ENCODE data around the gene CXCL11. TPM values are rescaled to one million over a fixed set of nuclear protein-coding genes. Genes with fewer than 3 reads are reported as not detected.
"Not testable (repeated sequence)": the region's sequence is repeated elsewhere in the genome, so short reads cannot be mapped to it uniquely, and the experiment has no call there.

The CXCL11 gene
- total RNA-seq, 1 donor from 2014 or later = not detected

- H3K36me3 Mint-ChIP-seq (ENCODE audit: low read depth) = peaks cover 4% of the 10 kb centered on the region
These were observed 23.9 kb upstream of the CXCL11 start for GRCh38 chr4:76059750-76060149.

GRCh38 chr4:76058888-76059426 is 23.1 kb upstream of the CXCL11 start:
- Mint-ChIP-seq H3K36me3 (ENCODE audit: low read depth) (peaks cover 2% of the 10 kb centered on the region), H3K4me1 (ENCODE audit: low read depth) (peaks cover 74% of the 10 kb centered on the region), H3K27ac (peak overlapping the region; percentile 74), H3K4me3 (peak overlapping the region; percentile 59), H3K9me3 (no peaks in the 10 kb centered on the region), H3K27me3 (ENCODE audit: insufficient read depth) (no peaks in the 10 kb centered on the region)
- DNase-seq (ENCODE audit: low spot score) = no peak
- intact Hi-C loops (cut with micrococcal nuclease) = loop anchor here (1.0 to 10.0 kb wide), 13 partner anchors 17 to 1803 kb away; partner anchors contain the start of genes CDKL2, MRPL1, NAAA and NUP54

More at GRCh38 chr4:76059750-76060149, 23.9 kb upstream of the CXCL11 start:
- Mint-ChIP-seq H3K27ac (peak overlapping the region; percentile 61), H3K4me3 (peak overlapping the region; percentile 43), H3K4me1 (ENCODE audit: low read depth) (peaks cover 72% of the 10 kb centered on the region), H3K27me3 (ENCODE audit: insufficient read depth) (no peaks in the 10 kb centered on the region), H3K9me3 (no peaks in the 10 kb centered on the region)
- DNase-seq (ENCODE audit: low spot score) = no peak
- intact Hi-C loops (cut with micrococcal nuclease) = loop anchor here (2.0 to 10.0 kb wide), 10 partner anchors 89 to 1803 kb away; partner anchors contain the start of genes CDKL2, MRPL1, NAAA and NUP54

- Mint-ChIP-seq H3K9me3 (no peaks in the 10 kb centered on the region), H3K27me3 (ENCODE audit: insufficient read depth) (no peaks in the 10 kb centered on the region), H3K36me3 (ENCODE audit: low read depth) (peaks cover 2% of the 10 kb centered on the region), H3K4me1 (ENCODE audit: low read depth) (peaks cover 79% of the 10 kb centered on the region), H3K4me3 (peak overlapping the region; percentile 59), H3K27ac (peak overlapping the region; percentile 74)
- DNase-seq (ENCODE audit: low spot score) = no peak
- intact Hi-C loops (cut with micrococcal nuclease) = loop anchor here (1.0 to 10.0 kb wide), 13 partner anchors 16 to 1804 kb away; partner anchors contain the start of genes CDKL2, MRPL1, NAAA and NUP54
These were observed 22.4 kb upstream of the CXCL11 start for GRCh38 chr4:76058302-76058701.

GRCh38 chr4:76055421-76055820 is 19.6 kb upstream of the CXCL11 start:
- Mint-ChIP-seq H3K27ac (peak overlapping the region; percentile 52), H3K9me3 (no peaks in the 10 kb centered on the region), H3K4me1 (ENCODE audit: low read depth) (peaks cover 61% of the 10 kb centered on the region), H3K36me3 (ENCODE audit: low read depth) (peaks cover 2% of the 10 kb centered on the region), H3K4me3 (peak overlapping the region; percentile 23), H3K27me3 (ENCODE audit: insufficient read depth) (no peaks in the 10 kb centered on the region)
- no peak for DNase-seq (ENCODE audit: low spot score)
- intact Hi-C loops (cut with micrococcal nuclease) = loop anchor here (5.0 to 10.0 kb wide), 6 partner anchors 333 to 1807 kb away; partner anchors contain the start of genes CDKL2, MRPL1, RCHY1 and THAP6

GRCh38 chr4:76055016-76055415 is 19.1 kb upstream of the CXCL11 start:
- DNase-seq (ENCODE audit: low spot score) = peak; percentile 9
- Mint-ChIP-seq H3K27ac (peak overlapping the region; percentile 52), H3K4me3 (peak overlapping the region; percentile 23), H3K9me3 (no peaks in the 10 kb centered on the region), H3K27me3 (ENCODE audit: insufficient read depth) (no peaks in the 10 kb centered on the region), H3K36me3 (ENCODE audit: low read depth) (peaks cover 2% of the 10 kb centered on the region), H3K4me1 (ENCODE audit: low read depth) (peaks cover 57% of the 10 kb centered on the region)
- intact Hi-C loops (cut with micrococcal nuclease) = loop anchor here (5.0 to 10.0 kb wide), 6 partner anchors 333 to 1807 kb away; partner anchors contain the start of genes CDKL2, MRPL1, RCHY1 and THAP6

- Mint-ChIP-seq H3K9me3 (no peaks in the 10 kb centered on the region), H3K36me3 (ENCODE audit: low read depth) (peaks cover 2% of the 10 kb centered on the region), H3K27me3 (ENCODE audit: insufficient read depth) (peaks cover under 1% of the 10 kb centered on the region), H3K4me1 (ENCODE audit: low read depth) (peaks cover 44% of the 10 kb centered on the region), H3K27ac (no peak overlapping the region), H3K4me3 (no peak overlapping the region)
- no peak for DNase-seq (ENCODE audit: low spot score)
- intact Hi-C loops (cut with micrococcal nuclease) = loop anchor here (10.0 kb wide), 2 partner anchors 399 to 539 kb away; partner anchors contain the start of genes RCHY1 and THAP6
These were observed 17.9 kb upstream of the CXCL11 start for GRCh38 chr4:76053730-76054129.

GRCh38 chr4:76050560-76051050 is 14.7 kb upstream of the CXCL11 start:
- H3K4me1 Mint-ChIP-seq (ENCODE audit: low read depth) = peaks cover 16% of the 10 kb centered on the region
- not testable (repeated sequence) for H3K9me3 Mint-ChIP-seq; H3K27me3 Mint-ChIP-seq (ENCODE audit: insufficient read depth); H3K4me3 Mint-ChIP-seq; H3K27ac Mint-ChIP-seq; H3K36me3 Mint-ChIP-seq (ENCODE audit: low read depth); DNase-seq (ENCODE audit: low spot score)
- intact Hi-C loops (cut with micrococcal nuclease) = loop anchor here (10.0 kb wide), 2 partner anchors 396 to 536 kb away; partner anchors contain the start of genes RCHY1 and THAP6

- not testable (repeated sequence) for H3K4me3 Mint-ChIP-seq; H3K4me1 Mint-ChIP-seq (ENCODE audit: low read depth); H3K36me3 Mint-ChIP-seq (ENCODE audit: low read depth); DNase-seq (ENCODE audit: low spot score); H3K27me3 Mint-ChIP-seq (ENCODE audit: insufficient read depth); H3K9me3 Mint-ChIP-seq; H3K27ac Mint-ChIP-seq
- intact Hi-C loops (cut with micrococcal nuclease) = loop anchor here (10.0 kb wide), 2 partner anchors 395 to 535 kb away; partner anchors contain the start of genes RCHY1 and THAP6
These were observed 14.1 kb upstream of the CXCL11 start for GRCh38 chr4:76049860-76050416.

GRCh38 chr4:76044686-76045085 is 8.8 kb upstream of the CXCL11 start:
- H3K36me3 Mint-ChIP-seq (ENCODE audit: low read depth); intact Hi-C loops (cut with micrococcal nuclease); H3K9me3 Mint-ChIP-seq; H3K27me3 Mint-ChIP-seq (ENCODE audit: insufficient read depth); H3K4me3 Mint-ChIP-seq; DNase-seq (ENCODE audit: low spot score); H3K27ac Mint-ChIP-seq: not testable (repeated sequence)
- peaks cover 10% of the 10 kb centered on the region for H3K4me1 Mint-ChIP-seq (ENCODE audit: low read depth)

GRCh38 chr4:76043306-76043705 is 7.4 kb upstream of the CXCL11 start:
- not testable (repeated sequence) for H3K36me3 Mint-ChIP-seq (ENCODE audit: low read depth); DNase-seq (ENCODE audit: low spot score); H3K27ac Mint-ChIP-seq

GRCh38 chr4:76042241-76042998 is 6.5 kb upstream of the CXCL11 start:
- not testable (repeated sequence) for H3K36me3 Mint-ChIP-seq (ENCODE audit: low read depth); H3K4me3 Mint-ChIP-seq; H3K27me3 Mint-ChIP-seq (ENCODE audit: insufficient read depth); DNase-seq (ENCODE audit: low spot score); H3K9me3 Mint-ChIP-seq; H3K27ac Mint-ChIP-seq
- intact Hi-C loops (cut with micrococcal nuclease) = loop anchor here (1.0 kb wide), 2 partner anchors 16 to 18 kb away; no protein-coding TSS in a partner anchor
- peaks cover 10% of the 10 kb centered on the region for H3K4me1 Mint-ChIP-seq (ENCODE audit: low read depth)

More at GRCh38 chr4:76043306-76043705, 7.4 kb upstream of the CXCL11 start:
- H3K27me3 Mint-ChIP-seq (ENCODE audit: insufficient read depth); intact Hi-C loops (cut with micrococcal nuclease); H3K4me3 Mint-ChIP-seq; H3K9me3 Mint-ChIP-seq: not testable (repeated sequence)
- peaks cover 10% of the 10 kb centered on the region for H3K4me1 Mint-ChIP-seq (ENCODE audit: low read depth)

- Mint-ChIP-seq H3K4me1 (ENCODE audit: low read depth) (peaks cover 21% of the 10 kb centered on the region), H3K27me3 (ENCODE audit: insufficient read depth) (no peaks in the 10 kb centered on the region)
- intact Hi-C loops (cut with micrococcal nuclease) = no loop called here
These were observed 985 bp upstream of the CXCL11 start for GRCh38 chr4:76036855-76037254.

More at GRCh38 chr4:76036855-76037254, 985 bp upstream of the CXCL11 start:
- DNase-seq (ENCODE audit: low spot score) = no peak
- no peak overlapping the region for H3K27ac Mint-ChIP-seq
- H3K36me3 Mint-ChIP-seq (ENCODE audit: low read depth) = no peaks in the 10 kb centered on the region
- H3K4me3 Mint-ChIP-seq = no peak overlapping the region
- H3K9me3 Mint-ChIP-seq = no peaks in the 10 kb centered on the region

Measured in activated T-helper 1 cell treated with anti-CD3 and anti-CD28 coated beads, Interleukin-12 subunit alpha, Interleukin-12 subunit beta, Interleukin-2, Interleukin-4 antibody, amounts not matched to agents 30 ng/mL and 10 ng/mL and 1 ng/mL, durations not matched to agents 14 hours and 24 hours and 36 hours (primary cell).